GM12892 (cell line): ENCODE data around the gene BNIP3.

Source experiments
- POLR2A ChIP-seq: IDR thresholded peaks from 2 replicates; pipeline ENCODE4 v1.6.1; 2011; ENCODE audit warnings: low read depth, low read length, control low read depth
- POLR2AphosphoS5 ChIP-seq: IDR thresholded peaks from 2 replicates; pipeline ENCODE4 v1.6.1; 2011; ENCODE audit warnings: low read depth, low read length, control low read depth
- TAF1 ChIP-seq: IDR thresholded peaks from 2 replicates; pipeline ENCODE4 v1.6.1; 2011; ENCODE audit warnings: low read depth, mild to moderate bottlenecking, control low read depth, low read length, borderline replicate concordance

GRCh38 chr10:131982796-131983195 lies 1.1 kb upstream of the BNIP3 start:
- TF ChIP-seq POLR2A: no peak
- TF ChIP-seq POLR2AphosphoS5: no peak
- no peak for TF ChIP-seq TAF1
